ENCODE measurements around the gene GATAD2A.

The GATAD2A gene

GRCh38 chr19:19491321-19492025 is 86.0 kb downstream of the GATAD2A start:
- no peak for DNase-seq

- DNase-seq = no peak
Measured at GRCh38 chr19:19492026-19492610, 86.6 kb downstream of the GATAD2A start.

- DNase-seq = no peak
Measured at GRCh38 chr19:19493841-19494546, 88.5 kb downstream of the GATAD2A start.

- no peak for DNase-seq
Measured at GRCh38 chr19:19495614-19496603, 90.4 kb downstream of the GATAD2A start.

DNA sequence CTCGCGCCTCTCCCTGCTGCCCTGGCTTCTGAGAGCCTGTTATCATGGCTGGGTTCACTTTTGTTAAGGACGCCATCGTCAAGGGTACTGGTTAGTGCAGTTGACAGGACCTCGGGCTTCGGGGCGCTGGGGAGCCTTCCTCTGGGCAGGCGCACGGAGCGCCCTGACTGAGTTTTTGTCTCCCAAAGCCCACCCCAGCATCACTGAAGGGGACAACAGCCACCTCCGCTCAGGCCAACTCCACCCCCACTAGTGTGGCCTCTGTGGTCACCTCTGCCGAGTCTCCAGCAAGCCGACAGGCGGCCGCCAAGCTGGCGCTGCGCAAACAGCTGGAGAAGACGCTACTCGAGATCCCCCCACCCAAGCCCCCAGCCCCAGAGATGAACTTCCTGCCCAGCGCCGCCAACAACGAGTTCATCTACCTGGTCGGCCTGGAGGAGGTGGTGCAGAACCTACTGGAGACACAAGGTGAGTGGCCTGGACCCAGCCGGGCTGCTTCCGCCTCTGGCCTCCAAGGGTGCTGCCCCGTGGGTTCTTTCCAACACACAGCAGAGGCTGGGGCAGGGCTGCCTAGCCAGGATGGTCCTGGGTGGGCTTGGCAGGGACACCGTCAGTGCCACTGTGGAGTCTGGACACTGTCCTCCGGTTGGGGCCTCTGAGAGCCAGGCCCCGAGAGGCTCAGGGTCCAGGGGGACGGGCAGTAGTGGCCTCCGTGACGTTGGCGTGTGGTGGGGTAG is 92.9 kb downstream of the GATAD2A start:
- no peak for DNase-seq

GRCh38 chr19:19499272-19499995 is 94.0 kb downstream of the GATAD2A start:
- no peak for DNase-seq

DNA sequence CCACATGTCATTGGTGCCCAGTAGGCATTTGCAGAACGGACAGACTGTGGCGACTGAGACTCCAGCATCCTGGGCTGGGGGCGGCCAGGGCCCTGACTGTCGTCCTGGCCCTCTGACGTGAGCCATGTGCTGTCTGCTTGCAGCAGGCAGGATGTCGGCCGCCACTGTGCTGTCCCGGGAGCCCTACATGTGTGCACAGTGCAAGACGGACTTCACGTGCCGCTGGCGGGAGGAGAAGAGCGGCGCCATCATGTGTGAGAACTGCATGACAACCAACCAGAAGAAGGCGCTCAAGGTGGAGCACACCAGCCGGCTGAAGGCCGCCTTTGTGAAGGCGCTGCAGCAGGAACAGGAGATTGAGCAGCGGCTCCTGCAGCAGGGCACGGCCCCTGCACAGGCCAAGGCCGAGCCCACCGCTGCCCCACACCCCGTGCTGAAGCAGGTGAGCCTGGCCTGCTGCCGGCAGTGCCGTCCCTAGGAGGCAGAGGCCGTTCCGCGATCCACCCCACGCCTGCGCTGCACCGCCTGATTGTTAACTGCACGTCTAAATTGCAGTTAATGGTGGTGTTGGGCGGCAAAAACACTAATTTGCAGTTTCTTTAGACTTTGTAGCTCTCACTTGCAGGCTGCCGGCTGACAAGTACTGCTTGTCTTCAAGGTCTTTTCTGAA is 95.6 kb downstream of the GATAD2A start:
- DNase-seq = no peak

GRCh38 chr19:19501798-19502197 is 96.3 kb downstream of the GATAD2A start:
- DNase-seq = no peak

- no peak for DNase-seq
Measured at GRCh38 chr19:19502281-19502680, 96.8 kb downstream of the GATAD2A start.

DNA sequence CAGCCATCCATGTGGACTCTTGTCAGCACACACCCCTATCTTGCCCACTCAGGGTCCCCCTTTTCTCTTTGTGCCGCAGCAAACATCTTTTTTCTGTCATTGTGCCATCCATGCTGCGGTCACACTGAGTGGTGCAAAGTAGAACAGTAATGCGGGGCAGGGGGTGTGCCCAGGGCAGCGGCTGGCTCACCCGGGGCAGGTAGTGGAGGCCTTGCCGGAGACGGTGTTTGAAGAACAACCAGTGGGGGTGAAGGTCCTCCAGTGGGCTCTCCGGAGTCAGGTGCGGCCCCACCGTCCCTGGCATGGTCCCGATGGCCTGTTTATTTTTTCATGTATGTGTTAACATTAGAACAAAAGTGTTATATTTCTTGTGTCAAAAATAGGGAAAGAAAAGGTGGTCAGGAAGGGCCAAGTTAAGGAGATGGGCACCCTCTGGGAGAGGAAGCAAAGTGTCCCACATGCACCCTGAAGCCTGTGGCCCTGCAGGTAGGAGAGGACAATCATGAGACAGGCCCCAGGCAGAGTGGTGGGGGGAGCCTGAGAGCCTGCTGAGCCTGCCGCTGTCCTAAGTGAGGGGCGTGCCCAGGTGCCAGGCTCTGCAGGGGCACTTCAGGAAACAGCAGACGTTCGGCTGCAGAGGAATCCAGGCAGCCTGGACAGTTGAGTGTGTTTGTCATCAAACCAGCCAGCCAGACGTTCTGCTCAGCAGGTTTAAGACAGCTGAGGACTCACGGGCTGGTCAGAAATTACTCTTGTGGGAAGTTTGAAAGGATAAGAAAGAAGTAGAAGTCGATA is 97.5 kb downstream of the GATAD2A start:
- DNase-seq = no peak

DNA sequence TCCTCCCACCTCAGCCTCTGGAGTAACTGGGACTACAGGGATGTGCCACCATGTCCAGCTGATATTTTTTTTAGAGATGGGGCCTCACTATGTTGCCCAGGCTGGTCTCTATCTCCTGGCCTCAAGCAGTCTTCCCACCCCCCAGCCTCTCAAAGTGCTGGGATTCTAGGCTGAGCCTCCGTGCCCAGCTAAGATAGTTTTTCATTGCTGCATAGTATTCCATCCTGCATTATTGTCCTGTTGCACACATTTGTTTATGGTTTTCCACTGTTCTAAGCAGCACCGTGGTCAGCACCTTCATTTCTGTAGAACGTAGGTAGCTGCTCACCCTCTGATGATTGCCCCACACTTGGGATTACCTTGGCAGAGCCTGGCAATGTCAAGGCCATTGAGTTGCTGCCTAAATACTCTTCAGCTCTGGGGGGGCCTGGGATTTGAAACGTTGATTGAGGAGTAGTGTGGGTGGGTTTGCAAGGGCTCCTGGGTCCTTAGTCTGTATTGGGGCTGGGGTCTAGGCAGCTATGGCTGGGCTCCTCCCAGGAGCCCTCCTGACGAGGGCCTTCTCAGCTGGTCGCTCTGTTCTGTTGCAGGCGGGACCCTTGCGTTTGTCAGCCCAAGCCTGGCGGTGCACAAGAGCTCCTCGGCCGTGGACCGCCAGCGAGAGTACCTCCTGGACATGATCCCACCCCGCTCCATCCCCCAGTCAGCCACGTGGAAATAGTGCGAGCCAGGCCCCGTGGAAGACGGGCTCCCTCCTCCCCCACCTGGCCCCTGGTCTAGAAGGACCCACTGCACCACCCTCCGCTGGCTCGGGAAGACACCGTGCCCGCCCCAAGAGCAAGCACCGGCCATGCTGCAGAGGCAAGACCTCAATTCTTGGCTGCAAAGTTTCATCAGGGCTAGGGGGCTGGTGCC is 99.5 kb downstream of the GATAD2A start:
- DNase-seq = no peak

GRCh38 chr19:19505669-19506326 is 100.3 kb downstream of the GATAD2A start:
- no peak for DNase-seq

GRCh38 chr19:19506592-19506991 is 101.1 kb downstream of the GATAD2A start:
- no peak for DNase-seq

DNA sequence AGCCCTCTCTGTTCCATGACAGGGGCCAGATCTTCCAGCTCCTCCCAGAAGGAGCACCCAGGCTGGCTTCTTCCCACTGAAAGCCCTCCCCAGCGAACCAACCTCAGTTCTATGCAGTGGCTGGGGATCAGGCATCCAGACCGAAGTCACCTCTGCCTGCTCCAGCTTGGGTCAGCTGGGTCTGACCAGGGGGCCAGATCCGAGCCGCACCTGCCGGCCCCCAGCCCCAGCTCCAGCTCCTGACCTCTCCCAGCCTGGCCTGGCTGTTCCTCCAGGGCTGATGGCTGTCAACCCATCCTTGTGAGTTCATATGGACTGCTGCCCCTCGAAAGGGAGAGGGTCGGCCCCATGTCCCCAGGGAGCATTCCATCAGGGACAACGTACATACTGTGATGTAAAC is 101.9 kb downstream of the GATAD2A start:
- DNase-seq = no peak

GRCh38 chr19:19508217-19508616 is 102.7 kb downstream of the GATAD2A start:
- no peak for DNase-seq

DNA sequence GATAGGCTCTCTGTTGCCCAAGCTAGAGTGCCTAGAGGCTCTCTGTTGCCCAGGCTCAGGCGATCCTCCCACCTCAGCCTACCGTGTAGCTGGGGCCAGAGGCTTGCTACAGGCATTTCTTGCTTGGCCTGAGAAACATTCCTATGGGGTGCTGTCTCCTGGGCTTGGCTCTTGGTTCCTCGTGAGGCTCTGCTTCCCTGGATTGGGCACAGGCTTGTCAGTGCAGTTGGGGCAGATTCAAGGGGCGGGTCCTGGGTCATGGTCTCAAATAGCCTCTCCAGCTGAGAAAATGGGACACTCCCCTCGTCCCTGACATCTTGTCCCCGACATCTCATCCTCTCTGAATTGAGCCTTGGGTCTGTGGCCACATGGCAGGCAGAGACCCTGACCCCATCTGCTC is 105.0 kb downstream of the GATAD2A start:
- no peak for DNase-seq

GRCh38 chr19:19513682-19514081 is 108.2 kb downstream of the GATAD2A start:
- no peak for DNase-seq

DNA sequence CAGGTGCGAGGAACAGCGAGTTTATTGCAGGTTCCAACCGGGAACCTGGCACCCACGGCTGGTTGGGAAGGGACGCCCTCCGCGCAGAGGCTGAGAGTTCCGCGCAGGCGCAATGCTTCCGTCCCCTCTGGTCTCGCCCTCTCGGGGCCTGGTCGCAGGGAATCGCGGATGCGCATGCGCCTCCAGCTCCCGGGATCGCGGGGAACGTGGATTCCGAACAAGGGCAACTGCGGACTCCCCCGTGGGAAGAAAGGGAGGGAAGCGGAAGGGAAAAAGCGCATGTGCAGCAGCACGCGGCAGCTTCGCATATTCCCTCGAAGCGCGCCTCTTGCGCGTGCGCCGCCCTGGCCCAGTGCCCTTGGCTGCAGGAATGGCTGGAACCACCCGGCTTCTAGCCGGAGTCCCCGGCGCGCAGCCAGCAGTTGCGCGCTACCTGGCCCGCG is 108.8 kb downstream of the GATAD2A start:
- no peak for DNase-seq
